GM23338 (cell line): ENCODE data around the gene BCL2. TPM values are rescaled to one million over a fixed set of nuclear protein-coding genes. Genes with fewer than 3 reads are reported as not detected.

ENCODE experiments used
- ATAC-seq: fragments of 200-7000 bp; cut with Tn5 transposase; 3 replicates; pipeline ENCODE4 v1.9.1; 2020
- DNase-seq: peaks from one replicate; pipeline ENCODE4 v3.0.0-alpha.2; 2015; ENCODE audit warnings: low spot score
- H2AFZ ChIP-seq: fragments of 200-600 bp; sonication (generic); 2 replicates; pipeline ENCODE4 v1.8.0; 2016; ENCODE audit warnings: antibody characterized with exemption, mild to moderate bottlenecking, moderate library complexity
- H3F3A ChIP-seq: fragments of 200-600 bp; sonication (generic); replicated peaks from 2 replicates; pipeline ENCODE4 v1.8.0; 2017; ENCODE audit warnings: antibody characterized with exemption, mixed run types, low read depth
- H3K27ac ChIP-seq: fragments of 200-600 bp; sonication (generic); 2 replicates; pipeline ENCODE4 v1.6.1; 2016; ENCODE audit warnings: low read depth
- H3K27me3 ChIP-seq: fragments of 200-600 bp; sonication (generic); 2 replicates; pipeline ENCODE4 v1.8.0; 2016; ENCODE audit warnings: mild to moderate bottlenecking, mixed run types, moderate library complexity; ENCODE audit not compliant: insufficient read depth
- H3K36me3 ChIP-seq: fragments of 200-600 bp; sonication (generic); 2 replicates; pipeline ENCODE4 v1.8.0; 2016; ENCODE audit warnings: mild to moderate bottlenecking; ENCODE audit not compliant: insufficient read depth
- H3K4me1 ChIP-seq: fragments of 200-600 bp; sonication (generic); 2 replicates; pipeline ENCODE4 v1.8.0; 2016; ENCODE audit warnings: mild to moderate bottlenecking, moderate library complexity; ENCODE audit not compliant: insufficient read depth
- H3K4me2 ChIP-seq: fragments of 200-600 bp; sonication (generic); 2 replicates; pipeline ENCODE4 v1.7.1; 2017; ENCODE audit warnings: mixed run types
- H3K4me3 ChIP-seq: fragments of 200-600 bp; sonication (generic); 2 replicates; pipeline ENCODE4 v1.6.1; 2016; ENCODE audit warnings: mixed run types
- H3K79me2 ChIP-seq: fragments of 200-600 bp; sonication (generic); replicated peaks from 2 replicates; pipeline ENCODE4 v1.8.0; 2017; ENCODE audit warnings: mild to moderate bottlenecking; ENCODE audit not compliant: insufficient read depth
- H3K9me2 ChIP-seq: fragments of 200-600 bp; sonication (generic); 2 replicates; pipeline ENCODE4 v1.8.0; 2017; ENCODE audit not compliant: insufficient read depth
- H4K20me1 ChIP-seq: fragments of 200-600 bp; sonication (generic); replicated peaks from 2 replicates; pipeline ENCODE4 v1.8.0; 2017; ENCODE audit warnings: mild to moderate bottlenecking; ENCODE audit not compliant: insufficient read depth
- H3K27ac Mint-ChIP-seq: 2 replicates; pipeline ENCODE4 v1.8.0; 2020; ENCODE audit warnings: inconsistent platforms, mild to moderate bottlenecking, moderate library complexity, mixed read lengths
- H3K27me3 Mint-ChIP-seq: 3 replicates; pipeline ENCODE4 v1.8.0; 2022; ENCODE audit warnings: low read depth, mild to moderate bottlenecking, moderate library complexity, mixed read lengths, inconsistent platforms; ENCODE audit not compliant: insufficient read depth, poor library complexity
- H3K36me3 Mint-ChIP-seq: 3 replicates; pipeline ENCODE4 v1.8.0; 2021; ENCODE audit warnings: low read depth, mild to moderate bottlenecking, inconsistent platforms, moderate library complexity, mixed read lengths
- H3K4me1 Mint-ChIP-seq: 3 replicates; pipeline ENCODE4 v1.8.0; 2020; ENCODE audit warnings: mild to moderate bottlenecking, inconsistent platforms, mixed read lengths
- H3K4me3 Mint-ChIP-seq: 3 replicates; pipeline ENCODE4 v1.8.0; 2021; ENCODE audit warnings: moderate library complexity, mild to moderate bottlenecking, inconsistent platforms, mixed read lengths
- H3K9me3 Mint-ChIP-seq: 3 replicates; pipeline ENCODE4 v1.8.0; 2020; ENCODE audit warnings: moderate library complexity, mild to moderate bottlenecking, inconsistent platforms, mixed read lengths
- CREB1 ChIP-seq: fragments of 250-450 bp; sonication (Bioruptor Pico); IDR thresholded peaks from 2 replicates; pipeline ENCODE4 v1.5.0; 2020; ENCODE audit warnings: low read depth, mild to moderate bottlenecking, moderate library complexity
- ETS1 ChIP-seq: IDR thresholded peaks from 2 replicates; pipeline ENCODE4 v1.6.1; 2016; ENCODE audit warnings: antibody characterized with exemption
- EZH2 ChIP-seq: fragments of 200-600 bp; sonication (generic); IDR thresholded peaks from one replicate; pipeline ENCODE4 v1.8.0; 2017; ENCODE audit warnings: antibody characterized with exemption, mild to moderate bottlenecking, low read depth; ENCODE audit not compliant: unreplicated experiment
- JUNB ChIP-seq: IDR thresholded peaks from one replicate; pipeline ENCODE4 v1.6.1; 2016; ENCODE audit warnings: antibody characterized with exemption; ENCODE audit not compliant: unreplicated experiment
- NANOG ChIP-seq: IDR thresholded peaks from 2 replicates; pipeline ENCODE4 v1.6.1; 2016; ENCODE audit warnings: antibody characterized with exemption, borderline replicate concordance
- POLR2AphosphoS5 ChIP-seq: IDR thresholded peaks from 2 replicates; pipeline ENCODE4 v1.6.1; 2016; ENCODE audit warnings: antibody characterized with exemption, low read depth
- STAT1 ChIP-seq: IDR thresholded peaks from one replicate; pipeline ENCODE4 v1.6.1; 2016; ENCODE audit warnings: antibody characterized with exemption; ENCODE audit not compliant: unreplicated experiment
- ZNF114 ChIP-seq: fragments of 250-450 bp; sonication (Bioruptor Pico); IDR thresholded peaks from 2 replicates; pipeline ENCODE4 v1.5.0; 2020; ENCODE audit warnings: mild to moderate bottlenecking, moderate library complexity
- ZNF331 ChIP-seq: fragments of 250-450 bp; sonication (Bioruptor Pico); IDR thresholded peaks from 2 replicates; pipeline ENCODE4 v1.5.0; 2020; ENCODE audit warnings: low read depth, mild to moderate bottlenecking, moderate library complexity
- polyA plus RNA-seq: library from polyadenylated mRNA; unstranded; fragments of >200 nt; fragmentation: Nextera tagmentation; extraction: Ambion mirVana; gene quantifications from 2 replicates; pipeline ENCODE4 v1.2.1, GENCODE V29; 2016
- total RNA-seq: library from RNA; depleted of rRNA; stranded (reverse); fragments of >200 nt; shearing (Covaris generic); gene quantifications from 2 replicates; pipeline ENCODE4 v1.2.3, GENCODE V29; 2014
- TF ChIP-seq, protein P1 (sequence below): fragments of 250-450 bp; sonication (Bioruptor Pico); IDR thresholded peaks from 2 replicates; pipeline ENCODE4 v1.5.0; 2020; ENCODE audit warnings: mild to moderate bottlenecking, moderate library complexity
- TF ChIP-seq, protein P2 (sequence below), 2 experiments: fragments of 200-600 bp in 1 of 2; sonication (generic) in 1 of 2; conservative IDR thresholded peaks; 2 replicates each; pipeline versions ENCODE4 v1.5.1 to v1.6.1; 2016 to 2017; ENCODE audit warnings: antibody characterized with exemption in 2 of 2, low read depth in 2 of 2, mild to moderate bottlenecking in 2 of 2, moderate library complexity in 1 of 2

The BCL2 gene
- total and polyA plus RNA-seq, 2 experiments from 2014 or later, result 1.2 to 4.0 TPM

- Mint-ChIP-seq H3K36me3 (no peaks in the 10 kb centered on the region), H3K4me3 (no peak overlapping the region), H3K4me1 (peaks cover 16% of the 10 kb centered on the region), H3K27me3 (peaks cover 2% of the 10 kb centered on the region), H3K9me3 (no peaks in the 10 kb centered on the region), H3K27ac (no peak overlapping the region)
- TF ChIP-seq NANOG (no peak), JUNB (no peak), ZNF114 (CRISPR knock-in tag) (no peak), EZH2 (no peak), STAT1 (no peak), ETS1 (no peak), CREB1 (no peak), POLR2AphosphoS5 (no peak), ZNF331 (CRISPR knock-in tag) (no peak)
- TF ChIP-seq, protein P1, sequence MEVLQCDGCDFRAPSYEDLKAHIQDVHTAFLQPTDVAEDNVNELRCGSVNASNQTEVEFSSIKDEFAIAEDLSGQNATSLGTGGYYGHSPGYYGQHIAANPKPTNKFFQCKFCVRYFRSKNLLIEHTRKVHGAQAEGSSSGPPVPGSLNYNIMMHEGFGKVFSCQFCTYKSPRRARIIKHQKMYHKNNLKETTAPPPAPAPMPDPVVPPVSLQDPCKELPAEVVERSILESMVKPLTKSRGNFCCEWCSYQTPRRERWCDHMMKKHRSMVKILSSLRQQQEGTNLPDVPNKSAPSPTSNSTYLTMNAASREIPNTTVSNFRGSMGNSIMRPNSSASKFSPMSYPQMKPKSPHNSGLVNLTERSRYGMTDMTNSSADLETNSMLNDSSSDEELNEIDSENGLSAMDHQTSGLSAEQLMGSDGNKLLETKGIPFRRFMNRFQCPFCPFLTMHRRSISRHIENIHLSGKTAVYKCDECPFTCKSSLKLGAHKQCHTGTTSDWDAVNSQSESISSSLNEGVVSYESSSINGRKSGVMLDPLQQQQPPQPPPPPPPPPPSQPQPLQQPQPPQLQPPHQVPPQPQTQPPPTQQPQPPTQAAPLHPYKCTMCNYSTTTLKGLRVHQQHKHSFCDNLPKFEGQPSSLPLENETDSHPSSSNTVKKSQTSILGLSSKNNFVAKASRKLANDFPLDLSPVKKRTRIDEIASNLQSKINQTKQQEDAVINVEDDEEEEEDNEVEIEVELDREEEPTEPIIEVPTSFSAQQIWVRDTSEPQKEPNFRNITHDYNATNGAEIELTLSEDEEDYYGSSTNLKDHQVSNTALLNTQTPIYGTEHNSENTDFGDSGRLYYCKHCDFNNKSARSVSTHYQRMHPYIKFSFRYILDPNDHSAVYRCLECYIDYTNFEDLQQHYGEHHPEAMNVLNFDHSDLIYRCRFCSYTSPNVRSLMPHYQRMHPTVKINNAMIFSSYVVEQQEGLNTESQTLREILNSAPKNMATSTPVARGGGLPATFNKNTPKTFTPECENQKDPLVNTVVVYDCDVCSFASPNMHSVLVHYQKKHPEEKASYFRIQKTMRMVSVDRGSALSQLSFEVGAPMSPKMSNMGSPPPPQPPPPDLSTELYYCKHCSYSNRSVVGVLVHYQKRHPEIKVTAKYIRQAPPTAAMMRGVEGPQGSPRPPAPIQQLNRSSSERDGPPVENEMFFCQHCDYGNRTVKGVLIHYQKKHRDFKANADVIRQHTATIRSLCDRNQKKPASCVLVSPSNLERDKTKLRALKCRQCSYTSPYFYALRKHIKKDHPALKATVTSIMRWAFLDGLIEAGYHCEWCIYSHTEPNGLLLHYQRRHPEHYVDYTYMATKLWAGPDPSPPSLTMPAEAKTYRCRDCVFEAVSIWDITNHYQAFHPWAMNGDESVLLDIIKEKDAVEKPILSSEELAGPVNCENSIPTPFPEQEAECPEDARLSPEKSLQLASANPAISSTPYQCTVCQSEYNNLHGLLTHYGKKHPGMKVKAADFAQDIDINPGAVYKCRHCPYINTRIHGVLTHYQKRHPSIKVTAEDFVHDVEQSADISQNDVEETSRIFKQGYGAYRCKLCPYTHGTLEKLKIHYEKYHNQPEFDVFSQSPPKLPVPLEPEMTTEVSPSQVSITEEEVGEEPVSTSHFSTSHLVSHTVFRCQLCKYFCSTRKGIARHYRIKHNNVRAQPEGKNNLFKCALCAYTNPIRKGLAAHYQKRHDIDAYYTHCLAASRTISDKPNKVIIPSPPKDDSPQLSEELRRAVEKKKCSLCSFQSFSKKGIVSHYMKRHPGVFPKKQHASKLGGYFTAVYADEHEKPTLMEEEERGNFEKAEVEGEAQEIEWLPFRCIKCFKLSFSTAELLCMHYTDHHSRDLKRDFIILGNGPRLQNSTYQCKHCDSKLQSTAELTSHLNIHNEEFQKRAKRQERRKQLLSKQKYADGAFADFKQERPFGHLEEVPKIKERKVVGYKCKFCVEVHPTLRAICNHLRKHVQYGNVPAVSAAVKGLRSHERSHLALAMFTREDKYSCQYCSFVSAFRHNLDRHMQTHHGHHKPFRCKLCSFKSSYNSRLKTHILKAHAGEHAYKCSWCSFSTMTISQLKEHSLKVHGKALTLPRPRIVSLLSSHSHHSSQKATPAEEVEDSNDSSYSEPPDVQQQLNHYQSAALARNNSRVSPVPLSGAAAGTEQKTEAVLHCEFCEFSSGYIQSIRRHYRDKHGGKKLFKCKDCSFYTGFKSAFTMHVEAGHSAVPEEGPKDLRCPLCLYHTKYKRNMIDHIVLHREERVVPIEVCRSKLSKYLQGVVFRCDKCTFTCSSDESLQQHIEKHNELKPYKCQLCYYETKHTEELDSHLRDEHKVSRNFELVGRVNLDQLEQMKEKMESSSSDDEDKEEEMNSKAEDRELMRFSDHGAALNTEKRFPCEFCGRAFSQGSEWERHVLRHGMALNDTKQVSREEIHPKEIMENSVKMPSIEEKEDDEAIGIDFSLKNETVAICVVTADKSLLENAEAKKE (CRISPR knock-in tag), result no peak
- TF ChIP-seq, protein P2, sequence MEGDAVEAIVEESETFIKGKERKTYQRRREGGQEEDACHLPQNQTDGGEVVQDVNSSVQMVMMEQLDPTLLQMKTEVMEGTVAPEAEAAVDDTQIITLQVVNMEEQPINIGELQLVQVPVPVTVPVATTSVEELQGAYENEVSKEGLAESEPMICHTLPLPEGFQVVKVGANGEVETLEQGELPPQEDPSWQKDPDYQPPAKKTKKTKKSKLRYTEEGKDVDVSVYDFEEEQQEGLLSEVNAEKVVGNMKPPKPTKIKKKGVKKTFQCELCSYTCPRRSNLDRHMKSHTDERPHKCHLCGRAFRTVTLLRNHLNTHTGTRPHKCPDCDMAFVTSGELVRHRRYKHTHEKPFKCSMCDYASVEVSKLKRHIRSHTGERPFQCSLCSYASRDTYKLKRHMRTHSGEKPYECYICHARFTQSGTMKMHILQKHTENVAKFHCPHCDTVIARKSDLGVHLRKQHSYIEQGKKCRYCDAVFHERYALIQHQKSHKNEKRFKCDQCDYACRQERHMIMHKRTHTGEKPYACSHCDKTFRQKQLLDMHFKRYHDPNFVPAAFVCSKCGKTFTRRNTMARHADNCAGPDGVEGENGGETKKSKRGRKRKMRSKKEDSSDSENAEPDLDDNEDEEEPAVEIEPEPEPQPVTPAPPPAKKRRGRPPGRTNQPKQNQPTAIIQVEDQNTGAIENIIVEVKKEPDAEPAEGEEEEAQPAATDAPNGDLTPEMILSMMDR (conservative IDR thresholded peaks at IDR 0.05; ENCODE audit: low read depth in 2 of 2), result no peak
- Histone ChIP-seq H3K79me2 (no peaks in the 10 kb centered on the region), H3K4me3 (no peak overlapping the region), H3K27ac (no peak overlapping the region), H3K27me3 (no peaks in the 10 kb centered on the region), H3K9me2 (no peaks in the 10 kb centered on the region), H4K20me1 (no peaks in the 10 kb centered on the region), H3K36me3 (no peaks in the 10 kb centered on the region), H3F3A (no peaks in the 10 kb centered on the region), H3K4me2 (no peak overlapping the region), H3K4me1 (peaks cover 4% of the 10 kb centered on the region), H2AFZ (peak overlapping the region; percentile 28)
- DNase-seq (no peak), ATAC-seq (no peak)
These were observed 229.2 kb downstream of the BCL2 start for GRCh38 chr18:63090334-63090733.
